Esophagus mucosa (tissue), 1 donor: ENCODE measurements around the gene PTPRN2. TPM values are rescaled to one million over a fixed set of nuclear protein-coding genes. Genes with fewer than 3 reads are reported as not detected.
"Not testable (repeated sequence)": the region's sequence is repeated elsewhere in the genome, so short reads cannot be mapped to it uniquely, and the experiment has no call there.

Experiments used
- ATAC-seq: fragments of 200-7000 bp; cut with Tn5 transposase; one replicate; pipeline ENCODE4 v1.9.1; 2020
- total RNA-seq: library from RNA; stranded (reverse); gene quantifications from one replicate; pipeline ENCODE4 v1.2.4, GENCODE V29; 2023
- donor health status: DM: yes; HTN: yes; CAD: no.

The PTPRN2 gene
- total RNA-seq, 1 donor from 2014 or later = 0.44 TPM

DNA sequence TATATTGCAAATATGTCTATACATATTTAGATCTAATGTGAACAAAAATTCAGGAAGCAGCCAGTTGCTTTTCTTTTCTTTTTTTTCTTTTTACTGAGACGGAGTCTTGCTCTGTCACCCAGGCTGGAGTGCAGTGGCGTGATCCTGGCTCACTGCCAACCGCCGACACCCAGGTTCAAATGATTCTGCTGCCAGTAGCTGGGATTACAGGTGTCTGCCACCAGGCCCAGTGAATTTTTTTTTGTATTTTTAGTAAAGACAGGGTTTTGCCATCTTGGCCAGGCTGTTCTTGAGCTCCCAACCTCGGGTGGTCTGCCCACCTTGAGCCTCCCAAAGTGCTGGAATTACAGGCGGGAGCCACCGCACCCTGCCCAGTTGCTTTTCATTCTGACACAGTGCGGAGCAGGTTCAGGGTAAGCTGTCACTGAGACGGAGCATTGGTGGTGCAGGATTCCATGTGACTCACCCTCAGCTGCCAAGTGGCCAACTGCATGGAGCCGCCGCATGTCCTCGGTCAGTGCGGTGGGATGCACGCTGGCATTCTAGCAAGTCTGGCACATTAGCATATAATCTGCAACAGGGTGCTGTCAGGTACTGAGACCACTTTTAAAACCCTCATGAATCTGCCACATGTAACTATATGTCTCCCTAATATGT is 888.1 kb downstream of the PTPRN2 start:
- no peak for ATAC-seq

DNA sequence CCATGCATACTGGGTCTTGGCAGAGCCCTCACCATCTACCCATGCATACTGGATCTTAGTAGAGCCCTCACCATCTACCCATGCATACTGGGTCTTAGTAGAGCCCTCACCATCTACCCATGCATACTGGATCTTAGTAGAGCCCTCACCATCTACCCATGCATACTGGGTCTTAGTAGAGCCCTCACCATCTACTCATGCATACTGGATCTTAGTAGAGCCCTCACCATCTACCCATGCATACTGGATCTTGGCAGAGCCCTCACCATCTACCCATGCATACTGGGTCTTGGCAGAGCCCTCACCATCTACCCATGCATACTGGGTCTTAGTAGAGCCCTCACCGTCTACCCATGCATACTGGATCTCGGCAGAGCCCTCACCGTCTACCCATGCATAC is 890.3 kb downstream of the PTPRN2 start:
- not testable (repeated sequence) for ATAC-seq

DNA sequence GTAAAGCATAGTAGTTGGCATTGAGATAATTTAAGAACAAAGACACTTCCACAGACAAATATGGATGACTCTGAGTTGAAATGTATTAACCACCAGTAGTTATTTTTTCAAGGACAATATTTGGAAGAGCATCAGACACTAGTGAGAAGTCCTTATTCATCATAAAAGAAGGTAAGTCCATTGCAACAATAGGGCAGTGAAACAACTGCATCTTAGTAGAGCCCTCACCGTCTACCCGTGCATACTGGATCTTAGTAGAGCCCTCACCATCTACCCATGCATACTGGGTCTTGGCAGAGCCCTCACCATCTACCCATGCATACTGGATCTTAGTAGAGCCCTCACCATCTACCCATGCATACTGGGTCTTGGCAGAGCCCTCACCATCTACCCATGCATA is 892.0 kb downstream of the PTPRN2 start:
- ATAC-seq = not testable (repeated sequence)

DNA sequence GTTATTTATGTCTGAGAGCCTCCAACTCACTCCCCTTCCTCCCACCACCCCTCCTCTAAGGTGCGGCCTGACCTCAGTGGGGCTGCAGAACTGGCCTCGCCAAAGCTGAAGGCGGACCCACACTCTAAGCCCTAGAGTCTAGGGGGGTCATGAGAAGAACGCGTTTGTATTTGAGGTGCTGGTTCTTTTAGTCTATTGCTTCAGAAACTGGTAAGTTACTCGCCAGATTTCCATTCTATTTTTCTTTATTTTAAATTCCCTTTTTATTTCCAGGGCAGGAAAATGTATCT is 893.3 kb downstream of the PTPRN2 start:
- no peak for ATAC-seq

DNA sequence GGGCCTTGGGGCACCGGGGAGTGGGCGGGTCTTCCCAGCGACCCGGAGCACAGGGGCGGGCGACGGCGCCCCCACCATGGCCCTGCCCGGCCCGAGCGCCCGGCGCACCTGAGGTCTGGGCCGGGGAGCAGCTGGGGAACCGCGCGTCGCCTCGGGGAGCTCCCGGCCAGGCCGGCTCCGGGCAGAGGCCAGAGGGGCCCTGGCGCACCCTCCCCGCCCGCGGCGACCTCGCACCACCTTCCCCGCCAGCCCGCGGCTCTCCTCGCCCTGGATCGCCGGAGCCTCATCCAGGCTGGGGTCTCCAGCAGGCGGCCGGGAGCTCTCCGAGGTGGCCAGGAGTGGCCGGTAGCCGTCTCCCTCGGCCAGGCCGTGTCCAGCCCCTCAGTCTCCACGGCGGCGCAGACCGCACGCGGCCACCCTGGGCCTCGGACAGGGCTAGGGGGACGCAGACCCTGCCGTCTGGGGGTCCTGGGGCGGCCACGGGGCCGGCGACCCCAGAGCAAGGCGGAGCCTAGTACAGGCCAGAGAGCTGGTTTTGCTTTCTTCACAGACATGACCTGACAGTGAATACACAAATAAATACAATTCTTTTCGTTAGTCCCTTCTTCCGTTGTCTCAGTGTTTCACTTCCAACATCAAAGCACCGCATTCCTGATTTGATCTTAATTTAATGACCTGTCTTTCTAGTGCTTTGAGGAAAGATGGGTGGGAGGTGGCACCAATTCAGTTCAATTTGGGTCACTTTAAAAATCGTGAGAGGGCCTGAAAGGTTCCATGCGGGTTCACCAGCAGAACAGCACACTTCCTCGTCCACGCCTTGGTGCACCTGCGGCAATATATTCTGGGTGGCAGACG is 893.9 kb downstream of the PTPRN2 start:
- ATAC-seq = no peak

DNA sequence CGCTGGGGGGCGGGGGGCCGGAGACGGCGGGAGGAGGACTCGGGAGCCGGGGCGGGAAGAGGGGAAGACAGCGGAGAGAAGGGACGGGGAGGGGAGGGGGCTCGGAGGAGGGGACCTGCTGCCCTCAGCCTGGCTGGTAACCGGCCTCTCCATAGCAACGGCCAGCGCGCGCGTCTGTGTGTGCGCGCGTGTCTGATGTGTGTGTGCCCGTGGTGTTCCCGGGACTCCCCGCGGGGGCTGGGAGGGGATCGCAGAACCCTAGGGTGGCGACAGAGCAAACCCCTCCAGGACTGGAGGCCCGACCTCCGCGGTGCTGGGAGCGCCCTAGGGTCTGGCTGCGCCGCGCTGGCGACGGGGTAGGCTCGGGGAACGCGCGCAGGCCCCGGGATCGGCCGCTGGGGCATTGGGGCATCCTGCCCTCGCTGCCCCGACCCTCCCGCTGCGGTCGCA is 894.5 kb downstream of the PTPRN2 start:
- ATAC-seq = no peak

DNA sequence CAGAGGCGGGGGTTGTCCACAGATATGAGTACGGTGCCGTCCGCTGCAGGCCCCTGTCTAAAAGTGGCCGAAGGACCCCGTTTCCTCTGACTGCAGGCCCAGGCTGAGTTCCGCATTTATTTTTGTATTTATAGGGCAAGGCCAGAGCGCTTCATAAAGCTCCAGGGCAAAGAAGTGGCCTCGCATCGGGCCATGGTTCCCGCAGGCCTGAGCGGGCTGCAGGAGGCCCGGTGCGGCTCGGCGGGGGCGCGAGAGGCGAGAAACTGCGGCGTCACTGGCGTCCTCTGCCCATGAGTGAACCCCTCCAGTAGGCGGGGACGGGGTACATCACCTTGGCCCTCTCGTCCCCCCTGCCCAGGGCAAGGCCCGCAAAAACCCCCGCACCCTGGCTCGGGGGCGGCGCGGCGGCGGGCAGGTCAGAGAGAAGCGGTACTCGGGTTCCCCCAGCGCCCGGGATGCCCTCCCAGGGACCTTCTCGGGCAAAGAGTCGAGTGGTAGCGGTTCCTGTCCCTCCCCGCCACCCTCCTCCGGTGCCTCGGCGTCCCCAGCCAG is 895.1 kb downstream of the PTPRN2 start:
- no peak for ATAC-seq

DNA sequence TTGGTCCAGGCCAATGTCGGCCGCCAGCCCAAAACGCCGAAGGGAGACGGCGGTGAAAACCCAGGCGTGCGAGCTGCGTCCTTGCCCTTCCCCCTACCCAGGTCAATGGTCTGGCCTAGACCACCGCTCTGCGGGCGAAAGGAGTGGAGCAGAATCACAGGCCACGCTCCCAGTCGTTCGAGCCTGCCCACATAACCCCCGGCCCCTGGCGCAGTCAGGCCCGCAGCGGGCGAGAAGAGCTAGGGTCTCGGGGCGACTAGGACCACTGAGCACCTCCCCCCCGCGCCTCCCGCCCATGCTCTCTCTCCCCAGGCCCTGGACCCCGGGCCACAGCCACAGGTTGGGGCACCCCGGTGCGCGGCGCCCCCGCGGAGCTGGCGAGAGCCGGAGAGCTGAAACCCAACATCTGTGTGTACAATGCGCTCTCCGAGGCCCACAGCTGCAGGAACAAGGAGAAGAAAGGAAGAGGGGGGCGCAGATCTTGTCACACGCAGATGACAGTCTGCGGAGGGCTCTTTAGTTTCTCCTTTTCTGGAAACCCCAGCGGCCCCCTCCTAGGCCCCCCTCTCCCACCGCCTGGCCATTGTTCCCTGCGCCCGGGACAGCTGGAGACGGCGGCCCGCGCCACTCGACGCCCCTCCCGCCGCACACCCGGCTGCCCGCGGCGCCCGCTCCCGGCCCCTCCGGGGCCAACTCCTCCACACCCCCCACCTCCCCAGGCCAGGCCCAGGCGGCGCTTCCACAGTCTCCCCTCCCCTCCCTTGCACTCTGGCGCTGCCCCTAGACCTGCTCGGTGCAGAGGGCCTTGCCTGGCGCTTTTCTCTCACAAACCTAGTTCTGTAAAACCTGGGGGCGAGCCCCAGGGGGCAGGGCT is 895.8 kb downstream of the PTPRN2 start:
- ATAC-seq = no peak

DNA sequence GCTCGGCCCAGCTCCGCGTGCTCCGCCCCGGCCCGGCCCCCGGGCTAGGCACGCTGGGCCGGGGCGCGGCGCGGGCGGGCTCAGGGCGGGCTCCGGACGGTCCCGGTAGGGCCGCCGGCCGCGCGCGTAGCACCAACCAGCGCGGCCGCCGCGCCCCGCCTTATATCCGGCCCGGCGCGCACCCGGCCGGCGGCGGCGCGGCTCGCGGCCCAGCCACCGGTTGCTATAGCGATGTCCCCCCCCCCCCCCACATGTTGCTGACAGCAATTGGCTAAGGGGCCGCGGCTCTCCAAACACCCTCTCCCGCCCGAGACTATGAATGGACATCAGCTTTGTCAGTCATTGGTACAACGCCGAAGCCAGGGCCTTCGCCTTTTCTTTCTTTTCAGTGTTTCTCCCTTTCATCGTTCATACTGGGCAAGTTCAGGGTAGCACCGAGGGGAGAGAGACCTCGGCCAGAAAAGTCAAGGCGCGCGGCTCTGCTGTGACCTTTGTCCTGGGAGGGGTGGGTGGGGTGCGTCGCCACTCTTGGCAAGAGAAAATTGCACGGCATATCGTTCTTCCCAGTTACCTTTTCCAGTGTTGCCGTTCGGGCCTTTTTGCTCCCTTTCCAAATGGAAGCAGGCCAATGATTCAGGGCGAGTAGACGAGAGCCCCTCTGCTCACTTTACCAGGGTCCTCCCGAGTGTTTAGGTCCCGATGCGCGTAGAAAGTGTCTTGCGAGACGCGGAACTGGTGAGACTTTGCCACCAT is 896.6 kb downstream of the PTPRN2 start:
- peak; percentile 77 for ATAC-seq

DNA sequence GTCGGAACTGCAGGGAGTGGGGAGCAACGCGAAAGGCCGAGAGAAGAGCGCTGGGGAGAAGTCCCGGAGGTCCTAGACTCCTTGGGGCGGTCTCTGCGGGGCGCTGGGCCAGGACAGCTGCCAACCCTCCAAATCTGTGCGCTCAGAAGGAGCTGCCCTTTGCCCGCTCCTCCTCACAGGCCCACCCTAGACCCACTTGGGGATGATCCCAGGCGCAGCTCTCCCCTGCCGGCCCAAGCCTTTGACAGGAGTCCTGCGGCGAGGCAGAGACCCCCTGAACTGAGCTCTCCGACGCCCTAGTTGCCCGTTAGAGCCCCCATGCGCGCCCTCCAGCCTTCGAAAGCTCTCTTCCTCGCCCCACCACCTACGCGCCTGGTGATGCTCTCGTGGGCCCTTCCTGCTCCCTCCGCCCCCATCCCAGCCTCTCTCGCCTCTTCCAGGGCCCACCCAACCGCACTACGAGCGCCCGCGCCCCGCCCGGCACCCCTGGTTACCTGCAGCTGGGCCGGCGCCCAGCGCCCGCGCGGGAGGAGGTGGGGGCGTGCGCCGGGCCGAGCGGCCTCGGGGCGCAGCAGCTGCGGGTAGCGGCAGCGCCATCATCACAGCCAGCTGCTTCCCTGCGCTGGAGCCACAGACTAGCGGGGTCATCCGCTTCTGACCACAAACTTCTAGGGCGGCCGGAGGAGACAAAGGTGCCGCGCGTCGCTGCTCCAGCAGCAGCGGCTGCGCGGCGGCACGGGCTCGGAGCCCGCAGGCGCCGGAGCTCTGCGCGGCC is 897.4 kb downstream of the PTPRN2 start:
- ATAC-seq = no peak

DNA sequence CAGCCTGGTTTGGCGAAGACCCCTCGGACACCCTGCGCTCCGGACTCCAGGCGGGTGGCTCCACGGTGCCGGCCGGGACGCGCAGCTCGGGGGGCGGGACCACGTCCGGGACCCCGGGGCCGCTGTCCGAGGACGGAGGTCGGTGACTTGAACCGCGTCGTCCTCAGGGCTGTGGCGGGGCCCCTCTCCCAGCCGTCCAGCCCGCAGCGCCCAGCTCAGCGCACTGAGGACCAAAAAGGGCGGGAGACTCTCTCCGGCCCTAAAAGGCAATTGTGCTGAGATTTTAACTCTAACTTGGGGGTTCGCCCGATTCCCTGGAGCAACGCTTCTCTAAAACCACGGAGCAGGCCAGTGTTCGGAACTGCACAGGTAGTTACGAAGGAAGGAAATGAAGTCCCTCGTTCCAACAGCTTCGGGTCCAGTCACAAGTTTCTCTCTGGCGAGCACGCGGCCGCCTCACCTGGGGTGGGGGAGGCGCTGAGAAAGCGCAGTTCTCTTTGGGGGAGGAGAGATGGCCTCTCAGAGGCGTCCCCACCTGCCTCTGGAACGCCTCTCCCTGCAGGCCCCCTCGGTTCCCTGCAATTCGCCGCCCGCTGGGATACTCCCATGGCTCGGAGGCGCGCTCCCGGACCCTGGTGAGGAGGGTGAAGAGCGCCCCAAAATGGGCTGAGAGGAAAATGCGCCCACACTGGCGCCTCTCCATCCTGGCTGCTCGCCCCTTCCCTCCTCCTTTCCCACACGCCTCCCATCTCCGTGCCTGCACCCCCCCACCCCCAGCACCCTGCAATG is 898.2 kb downstream of the PTPRN2 start:
- no peak for ATAC-seq

DNA sequence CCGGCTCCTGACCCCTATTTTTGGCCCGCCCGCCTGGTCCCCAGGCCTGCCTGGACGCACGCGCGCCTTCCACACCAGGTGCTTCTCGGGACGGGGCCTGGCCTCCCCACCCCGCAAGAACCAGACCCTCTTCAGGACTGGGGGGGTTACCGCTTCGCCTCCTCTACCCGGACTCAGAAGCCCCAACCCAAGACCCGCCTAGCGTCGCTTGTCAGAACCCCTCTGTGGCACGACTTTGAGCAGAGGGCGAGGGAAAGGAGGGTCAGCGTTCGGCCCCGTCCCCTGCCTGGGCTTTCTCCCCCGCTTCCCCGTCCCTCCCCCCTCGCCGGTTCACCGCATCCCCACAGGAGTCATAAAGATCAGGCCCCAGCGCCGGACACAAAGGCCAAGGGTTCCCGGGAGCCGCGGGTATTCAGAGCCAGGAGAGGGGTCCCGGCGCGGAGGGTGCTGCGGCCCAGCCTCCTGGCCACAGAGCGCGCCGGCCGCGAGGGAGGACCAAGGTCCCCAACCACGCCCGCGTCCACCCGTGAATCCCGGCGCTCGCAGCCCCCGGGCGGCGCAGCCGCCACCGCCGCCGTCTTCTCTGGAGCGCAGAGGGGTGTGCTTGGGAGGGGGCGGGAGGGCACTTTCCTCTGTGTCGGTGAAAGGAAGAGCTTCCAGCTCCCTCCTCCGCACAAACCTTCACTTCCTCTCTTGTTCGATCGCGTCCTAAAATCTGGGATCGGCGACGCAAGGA is 898.9 kb downstream of the PTPRN2 start:
- ATAC-seq = no peak

DNA sequence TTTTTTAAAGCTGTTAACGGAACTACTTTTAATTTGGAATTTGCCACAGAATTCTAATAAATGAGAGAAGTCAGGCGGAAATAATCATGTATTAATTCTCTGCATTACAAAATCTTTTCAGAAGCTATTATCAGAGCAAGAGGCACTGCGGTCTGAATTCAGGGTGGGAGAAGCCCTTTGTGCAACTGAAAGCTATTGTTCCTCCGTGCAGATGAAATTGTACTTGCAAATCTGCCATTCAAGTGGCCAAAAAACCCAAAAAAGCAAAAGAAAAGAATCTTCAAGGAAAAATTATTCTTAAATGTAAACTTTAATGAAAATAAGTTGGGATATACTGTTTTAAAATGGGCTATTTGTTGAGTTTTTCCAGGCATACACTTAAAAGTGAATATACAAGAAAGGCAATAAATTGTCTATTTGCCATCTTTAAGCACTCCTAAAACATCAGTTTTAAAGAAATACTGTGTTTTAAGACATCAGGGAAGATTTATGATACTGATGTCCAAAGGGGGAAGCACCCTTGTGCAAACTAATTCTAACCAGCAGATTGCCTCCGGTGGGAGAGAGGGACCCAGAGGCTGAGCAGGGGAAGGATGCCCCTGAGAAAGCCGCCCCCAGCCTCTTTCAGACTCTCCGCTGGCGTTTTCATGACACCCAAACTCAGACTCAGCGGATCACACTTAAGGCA is 899.6 kb downstream of the PTPRN2 start:
- no peak for ATAC-seq

DNA sequence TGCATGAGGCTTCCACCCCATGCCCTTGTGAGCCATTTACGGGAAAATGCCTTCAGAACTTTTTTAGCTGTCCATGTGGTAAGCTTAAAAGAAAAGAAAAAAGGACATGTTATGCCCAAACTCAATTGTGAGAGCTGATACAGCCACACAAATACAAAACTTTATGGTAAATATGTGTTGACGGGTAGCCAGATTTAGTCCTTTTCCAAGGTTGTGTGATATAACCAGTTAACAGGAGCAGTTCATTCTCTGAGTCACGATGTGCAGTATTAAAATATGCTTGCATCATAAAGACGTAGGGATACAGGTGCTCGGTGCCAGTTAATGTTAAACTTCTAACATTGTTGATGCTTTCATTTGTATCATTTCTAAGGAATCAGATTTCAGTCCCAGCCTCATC is 900.5 kb downstream of the PTPRN2 start:
- ATAC-seq = no peak

DNA sequence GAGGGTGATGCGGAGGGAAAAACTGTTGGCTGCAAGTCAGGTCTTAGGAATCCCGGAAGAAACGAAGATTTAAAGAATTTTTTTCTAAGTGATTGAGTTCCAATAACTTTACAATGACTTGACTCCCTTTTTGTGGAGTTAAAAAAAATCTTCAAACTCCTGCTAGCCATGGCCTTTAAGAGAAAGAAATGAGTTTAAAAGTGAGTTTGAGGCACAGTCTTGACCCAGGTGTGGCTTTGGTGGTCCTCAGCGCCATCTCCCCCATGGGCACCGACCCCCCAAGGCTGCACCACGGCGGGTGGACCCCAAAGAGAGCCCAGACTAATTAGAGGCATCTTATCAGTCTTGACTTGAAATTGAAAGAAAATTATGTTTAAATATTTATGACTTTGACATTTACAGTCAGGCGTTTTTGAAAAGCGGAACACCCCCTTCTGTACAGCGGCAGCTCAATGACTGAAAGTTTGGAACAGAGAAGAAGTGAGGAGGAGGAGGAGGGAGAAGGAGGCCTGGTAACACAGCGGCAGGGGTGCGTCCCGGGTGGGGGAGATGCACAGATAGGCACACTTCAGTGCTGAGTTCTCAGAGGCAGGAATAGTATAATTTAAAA is 901.2 kb downstream of the PTPRN2 start:
- ATAC-seq = no peak

DNA sequence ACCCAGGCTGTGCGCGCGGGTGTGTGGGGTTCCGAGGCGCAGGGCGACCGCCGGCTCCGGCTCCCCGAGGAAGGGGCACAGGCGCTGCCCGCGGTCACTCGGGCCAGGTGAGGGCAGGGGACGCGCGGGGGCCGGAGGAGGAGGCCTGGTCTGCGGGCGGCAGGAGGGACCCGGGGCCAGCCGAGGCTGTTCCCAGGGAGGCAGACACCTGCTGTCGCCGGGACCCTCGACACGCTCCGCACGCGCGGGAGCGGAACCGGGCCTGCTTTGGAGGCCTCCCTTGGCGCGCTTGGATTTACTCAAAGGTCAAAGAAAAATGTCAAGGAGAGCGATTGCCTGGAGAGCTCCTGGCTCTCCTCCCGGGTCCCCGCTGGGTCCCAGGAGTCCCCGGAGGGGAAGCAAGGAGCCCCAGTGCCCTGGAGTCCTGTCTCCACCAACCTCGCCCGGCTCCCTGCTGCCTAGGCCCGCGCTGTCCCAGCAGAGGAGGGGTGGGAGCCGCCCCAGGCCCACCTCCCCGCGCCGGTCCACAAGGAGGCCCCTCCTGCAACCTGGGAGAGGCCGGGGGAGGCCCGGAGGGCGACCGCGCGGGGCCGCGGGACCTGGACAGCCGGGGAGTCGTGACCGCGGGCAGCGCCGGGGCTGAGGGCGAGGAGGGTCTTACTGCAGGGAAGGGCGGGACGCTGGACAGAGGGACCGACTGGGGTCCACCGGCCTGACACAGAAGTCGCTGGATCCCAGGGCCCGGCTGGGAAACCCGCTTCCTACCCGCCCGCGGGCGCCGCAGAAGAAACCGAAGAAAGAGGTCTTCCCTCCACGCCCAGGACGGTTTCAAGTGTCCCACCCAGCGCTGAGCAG is 902.0 kb downstream of the PTPRN2 start:
- ATAC-seq = no peak

DNA sequence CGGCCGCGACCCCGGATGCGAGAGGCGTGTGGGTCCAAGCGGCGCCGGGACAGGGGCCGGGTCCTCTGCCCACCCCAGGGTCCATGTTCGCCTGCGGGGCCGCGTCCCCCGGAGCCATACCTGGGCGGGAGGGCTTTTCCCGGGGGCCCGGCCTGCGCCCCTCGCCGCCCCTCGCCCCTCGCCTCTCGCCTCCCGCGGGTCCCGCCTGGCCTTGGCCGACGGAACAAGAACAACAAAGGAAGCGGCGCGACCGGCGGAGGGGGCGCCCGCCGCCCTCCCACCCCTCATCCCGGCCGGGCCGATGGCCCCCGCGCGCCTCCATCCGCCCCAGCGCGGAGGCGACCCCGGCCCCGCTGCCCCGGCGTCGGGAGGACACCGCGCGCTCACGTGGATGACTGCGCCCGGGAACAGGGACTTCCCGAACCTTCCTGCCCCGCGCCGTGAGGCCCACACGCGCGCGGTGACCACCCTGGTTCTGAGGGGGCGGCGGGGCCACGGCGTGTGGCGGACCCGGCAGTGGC is 902.7 kb downstream of the PTPRN2 start:
- ATAC-seq = no peak
